Gastrocnemius medialis (tissue), 4 donors: ENCODE data around the gene ARNT2.

Source experiments
- POLR2A ChIP-seq, 2 donors: fragments of 450-650 bp; IDR thresholded peaks; one replicate each; pipeline ENCODE4 v1.6.1; 2017; ENCODE audit warnings: antibody characterized with exemption in 2 of 2, mild to moderate bottlenecking in 2 of 2, moderate library complexity in 2 of 2
- TF ChIP-seq, protein P1 (sequence below), 5 experiments: fragments of 450-650 bp in 3 of 5; fragments of 200-600 bp in 2 of 5; sonication (generic) in 2 of 5; IDR thresholded peaks in 4 of 5; conservative IDR thresholded peaks in 1 of 5; 1 replicate in 4 of 5; 2 replicates in 1 of 5; pipeline ENCODE4 v1.5.1; 2016 to 2019; ENCODE audit warnings: antibody characterized with exemption in 5 of 5, mild to moderate bottlenecking in 3 of 5, moderate library complexity in 3 of 5

DNA sequence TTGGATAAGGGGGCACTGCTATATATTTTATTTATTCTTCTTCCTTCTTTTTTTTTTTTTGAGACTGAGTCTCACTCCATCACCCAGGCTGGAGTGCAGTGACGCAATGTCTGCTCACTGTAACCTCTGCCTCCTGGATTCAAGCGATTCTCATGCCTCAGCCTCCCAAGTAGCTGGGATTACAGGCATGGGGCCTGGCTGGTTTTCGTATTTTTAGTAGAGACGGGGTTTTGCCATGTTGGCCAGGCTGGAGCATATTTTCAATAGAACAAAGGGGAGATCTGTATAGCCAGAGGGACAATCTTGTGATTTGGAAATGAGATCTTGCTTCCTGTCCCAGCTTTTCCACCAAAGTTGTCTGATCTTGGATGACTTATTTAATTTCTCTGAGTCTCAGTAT lies 157.9 kb downstream of the ARNT2 start:
- TF ChIP-seq, protein P1, sequence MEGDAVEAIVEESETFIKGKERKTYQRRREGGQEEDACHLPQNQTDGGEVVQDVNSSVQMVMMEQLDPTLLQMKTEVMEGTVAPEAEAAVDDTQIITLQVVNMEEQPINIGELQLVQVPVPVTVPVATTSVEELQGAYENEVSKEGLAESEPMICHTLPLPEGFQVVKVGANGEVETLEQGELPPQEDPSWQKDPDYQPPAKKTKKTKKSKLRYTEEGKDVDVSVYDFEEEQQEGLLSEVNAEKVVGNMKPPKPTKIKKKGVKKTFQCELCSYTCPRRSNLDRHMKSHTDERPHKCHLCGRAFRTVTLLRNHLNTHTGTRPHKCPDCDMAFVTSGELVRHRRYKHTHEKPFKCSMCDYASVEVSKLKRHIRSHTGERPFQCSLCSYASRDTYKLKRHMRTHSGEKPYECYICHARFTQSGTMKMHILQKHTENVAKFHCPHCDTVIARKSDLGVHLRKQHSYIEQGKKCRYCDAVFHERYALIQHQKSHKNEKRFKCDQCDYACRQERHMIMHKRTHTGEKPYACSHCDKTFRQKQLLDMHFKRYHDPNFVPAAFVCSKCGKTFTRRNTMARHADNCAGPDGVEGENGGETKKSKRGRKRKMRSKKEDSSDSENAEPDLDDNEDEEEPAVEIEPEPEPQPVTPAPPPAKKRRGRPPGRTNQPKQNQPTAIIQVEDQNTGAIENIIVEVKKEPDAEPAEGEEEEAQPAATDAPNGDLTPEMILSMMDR (IDR thresholded peaks at IDR 0.05 in 4 of 5, conservative IDR thresholded peaks at IDR 0.05 in 1 of 5): no peak
- TF ChIP-seq POLR2A (IDR thresholded peaks at IDR 0.05): no peak
